NK-92 treated with Interleukin-12 subunit alpha and Interleukin-12 subunit beta, amount 100 ng/mL, for 24 hours (cell line): ENCODE data around the gene FGF18.

Experiments used
- DNase-seq: peaks from one replicate; lab custom pipeline; 2025; lab: John Stamatoyannopoulos, UW

Gene FGF18

GRCh38 chr5:171442287-171443042, 23.0 kb downstream of the FGF18 start:
- DNase-seq, result no peak

DNA sequence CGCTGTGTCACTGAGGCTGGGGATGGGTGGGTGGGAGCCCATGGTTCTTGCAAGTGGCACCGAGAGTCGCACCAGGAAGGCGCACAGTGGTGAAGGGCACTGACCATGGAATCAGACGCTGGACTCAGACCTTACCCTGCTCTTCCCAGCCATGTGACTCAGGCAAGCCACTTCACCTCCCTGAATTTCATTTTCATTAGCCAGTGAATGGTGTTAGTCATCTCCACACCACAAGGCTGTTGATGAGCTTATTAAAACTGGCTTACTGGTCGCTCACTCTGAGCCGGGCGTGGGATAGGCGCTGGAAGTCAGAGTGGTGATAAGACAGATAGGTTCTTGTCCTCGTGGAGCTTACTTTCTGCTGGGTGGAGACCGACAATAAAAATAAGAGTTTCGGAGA, 25.1 kb downstream of the FGF18 start:
- no peak for DNase-seq

DNA sequence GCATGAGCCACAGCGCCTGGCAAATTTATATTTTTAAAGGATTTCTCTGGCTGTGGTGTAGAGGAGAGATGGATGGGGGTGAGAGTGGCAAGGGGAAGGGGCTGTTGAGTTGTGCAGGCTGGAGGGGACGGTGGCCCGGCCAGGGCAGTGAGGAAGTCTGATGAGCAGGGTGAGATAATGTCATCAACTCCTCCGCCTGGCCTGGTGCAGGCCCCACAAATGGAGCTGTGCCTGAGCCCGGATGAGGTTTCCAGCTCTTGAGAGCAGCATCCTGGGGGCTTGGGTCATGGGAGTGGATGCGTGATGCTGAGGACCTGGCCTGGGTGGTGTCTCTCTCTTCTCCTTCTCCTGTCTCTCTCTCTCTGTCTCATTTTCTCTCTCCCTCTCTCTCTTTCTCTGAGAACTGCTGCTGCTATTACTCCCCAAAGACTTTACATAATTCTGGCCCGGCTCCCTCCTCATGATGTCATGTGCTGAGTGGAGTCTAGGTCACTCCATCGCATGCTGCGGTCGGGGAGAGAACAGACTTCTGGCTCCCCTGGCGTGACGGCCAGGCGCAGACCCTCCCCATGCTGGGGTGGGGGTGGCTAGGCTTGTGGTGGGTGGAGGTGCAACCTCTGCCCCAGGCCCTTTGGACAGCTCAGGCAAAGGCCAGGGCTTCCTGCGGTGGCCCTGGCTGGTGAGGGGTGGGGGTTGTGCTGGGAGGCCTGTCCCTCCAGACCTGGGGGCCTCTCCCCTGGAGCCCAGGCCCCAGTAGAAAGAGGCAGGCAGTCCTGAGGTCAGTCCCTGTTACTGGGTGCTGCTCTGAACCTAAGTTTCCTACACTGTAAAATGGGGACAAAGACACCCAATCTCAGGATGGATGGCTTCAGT, 26.4 kb downstream of the FGF18 start:
- DNase-seq, result no peak

DNA sequence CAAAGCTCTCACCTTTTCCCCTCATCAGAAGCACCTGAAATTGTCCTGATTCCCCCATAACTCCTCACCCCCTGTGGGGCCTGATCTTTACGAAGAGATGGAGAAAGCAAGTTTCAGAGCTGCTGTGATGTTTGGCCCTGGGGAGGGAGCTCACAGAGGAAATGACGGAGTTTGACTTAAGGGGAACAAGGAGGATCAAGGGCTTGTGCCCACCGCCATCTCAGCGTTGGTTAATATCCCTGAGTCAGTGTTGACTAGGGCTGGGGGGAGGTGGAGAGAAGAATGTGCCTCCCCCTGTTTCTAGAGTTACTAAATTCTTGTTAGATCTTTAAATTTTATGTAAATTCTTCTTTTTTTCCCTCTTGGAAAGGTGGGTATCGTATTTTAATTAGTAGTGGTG, 27.8 kb downstream of the FGF18 start:
- no peak for DNase-seq

DNA sequence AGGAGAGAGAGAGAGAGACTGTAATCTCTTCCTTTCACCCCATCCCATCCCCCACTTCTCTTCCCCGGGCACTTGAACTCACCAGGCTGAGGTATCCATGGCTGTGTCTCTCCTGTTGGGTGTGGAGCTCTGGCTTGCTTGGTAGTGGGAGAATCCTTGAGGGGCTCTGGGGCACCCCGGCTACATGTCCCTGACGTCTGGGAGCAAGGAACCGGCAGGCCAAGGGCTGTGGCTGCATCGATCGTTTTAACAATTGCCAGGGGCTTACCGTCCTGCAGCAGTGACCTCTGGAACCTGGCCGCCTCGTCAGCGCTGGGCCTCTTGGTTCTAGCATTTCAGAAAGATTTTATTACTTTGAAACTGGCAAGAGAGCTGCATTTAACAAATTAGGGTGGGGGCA, 30.0 kb downstream of the FGF18 start:
- no peak for DNase-seq

DNA sequence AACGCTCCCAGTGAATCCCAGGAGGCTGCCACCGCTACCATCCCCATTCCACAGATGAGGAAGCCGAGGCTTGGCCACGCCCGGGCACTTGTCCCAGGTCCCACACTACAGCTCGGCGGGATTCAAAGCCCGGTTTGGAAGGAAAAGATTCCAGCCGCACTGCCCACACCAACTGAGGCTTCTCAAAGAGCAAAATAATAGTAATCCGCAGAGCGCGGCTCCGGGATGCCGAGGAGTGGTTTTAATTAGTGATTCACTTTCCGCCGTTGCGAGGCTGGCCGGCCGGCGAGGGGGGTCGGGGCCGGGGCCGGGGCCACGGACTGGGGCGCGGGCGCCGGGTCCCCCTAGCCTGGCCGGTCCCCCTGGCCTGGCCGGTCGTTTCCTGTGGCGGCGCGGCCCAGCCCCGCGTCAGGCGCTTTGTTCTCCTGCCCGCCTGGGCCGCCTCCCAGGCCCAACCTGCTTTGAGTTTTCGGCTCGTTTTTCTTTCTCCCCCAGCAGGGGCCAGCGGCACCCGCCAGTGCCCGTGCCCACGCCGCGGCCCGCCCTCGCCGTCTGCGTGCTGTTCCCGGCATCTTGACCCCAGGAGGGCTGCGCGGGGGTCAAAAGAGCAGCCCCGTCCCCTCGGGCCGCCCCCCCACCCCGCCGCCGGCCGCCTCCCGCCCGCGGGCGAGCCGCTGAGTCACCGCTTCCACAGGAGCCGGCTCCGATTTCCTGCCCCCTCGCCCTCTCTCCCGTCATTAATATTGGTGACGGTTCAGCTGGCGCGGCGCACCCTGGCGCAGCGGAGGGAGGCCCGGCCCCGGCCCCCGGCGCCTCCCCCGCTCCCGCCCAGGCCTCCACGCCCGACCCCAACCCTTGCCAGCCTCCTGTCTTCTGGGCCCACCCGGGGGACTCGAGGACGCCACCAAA, 31.2 kb downstream of the FGF18 start:
- DNase-seq, result no peak

DNA sequence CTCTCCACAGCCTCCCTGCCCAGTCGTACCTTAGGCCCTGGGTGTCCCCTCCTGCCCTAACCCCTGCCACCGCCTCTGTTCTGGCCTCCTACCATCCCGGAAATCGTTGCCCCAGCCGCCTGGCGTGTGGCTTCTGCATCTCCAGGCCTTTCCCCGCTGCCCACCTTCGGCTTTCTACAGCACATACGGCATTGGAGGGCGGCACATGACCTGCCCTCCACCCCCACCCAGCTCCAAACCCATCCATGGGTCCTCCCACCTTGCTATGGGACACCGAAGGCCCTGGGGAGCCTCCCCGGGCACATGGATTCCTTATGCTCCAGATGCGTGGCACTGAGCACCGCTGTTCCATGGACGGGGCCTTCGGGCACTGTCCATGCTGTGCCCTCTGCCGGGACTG, 32.0 kb downstream of the FGF18 start:
- no peak for DNase-seq

GRCh38 chr5:171453056-171453725, 33.7 kb downstream of the FGF18 start:
- no peak for DNase-seq

DNA sequence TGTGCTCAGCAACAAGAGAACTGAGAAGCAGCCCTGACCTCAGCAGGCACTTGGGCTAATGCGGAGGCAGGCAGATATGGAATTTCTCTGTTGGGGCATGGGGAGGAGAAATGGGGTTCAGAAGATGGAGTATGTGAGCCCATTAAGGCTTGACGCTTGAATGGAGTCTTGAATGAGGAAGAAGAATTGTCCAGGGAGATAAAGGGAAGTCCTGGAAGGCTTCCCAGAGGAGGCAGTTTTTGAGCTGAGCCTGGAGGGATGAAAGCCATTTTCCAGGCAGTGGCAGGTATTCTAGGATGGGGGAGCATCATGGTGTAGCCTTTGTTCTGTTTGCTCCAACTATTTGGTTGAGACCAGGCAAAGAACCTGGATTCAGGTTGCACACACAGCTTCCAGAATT, 34.5 kb downstream of the FGF18 start:
- no peak for DNase-seq

DNA sequence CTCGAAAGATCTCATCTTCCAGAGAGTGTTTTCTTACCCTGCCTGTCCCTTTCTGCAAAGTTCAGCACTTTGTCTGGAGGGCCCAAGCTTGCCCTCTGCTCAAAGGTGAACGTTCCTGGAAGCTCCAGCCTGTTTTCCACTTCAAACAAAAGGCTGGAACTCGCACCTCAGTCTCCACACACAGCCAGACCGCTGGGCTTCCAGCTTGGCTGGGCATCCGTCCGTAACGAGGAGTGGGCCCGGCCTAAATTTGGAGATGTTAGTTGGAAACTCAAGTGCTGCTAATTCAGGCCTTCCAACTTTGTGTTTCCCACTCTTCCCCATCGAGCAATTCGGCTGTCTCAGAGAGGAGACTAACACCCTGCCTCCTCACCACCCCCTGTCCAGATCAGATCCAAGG, 35.1 kb downstream of the FGF18 start:
- DNase-seq, result no peak

GRCh38 chr5:171455522-171455921, 36.1 kb downstream of the FGF18 start:
- DNase-seq, result no peak

DNA sequence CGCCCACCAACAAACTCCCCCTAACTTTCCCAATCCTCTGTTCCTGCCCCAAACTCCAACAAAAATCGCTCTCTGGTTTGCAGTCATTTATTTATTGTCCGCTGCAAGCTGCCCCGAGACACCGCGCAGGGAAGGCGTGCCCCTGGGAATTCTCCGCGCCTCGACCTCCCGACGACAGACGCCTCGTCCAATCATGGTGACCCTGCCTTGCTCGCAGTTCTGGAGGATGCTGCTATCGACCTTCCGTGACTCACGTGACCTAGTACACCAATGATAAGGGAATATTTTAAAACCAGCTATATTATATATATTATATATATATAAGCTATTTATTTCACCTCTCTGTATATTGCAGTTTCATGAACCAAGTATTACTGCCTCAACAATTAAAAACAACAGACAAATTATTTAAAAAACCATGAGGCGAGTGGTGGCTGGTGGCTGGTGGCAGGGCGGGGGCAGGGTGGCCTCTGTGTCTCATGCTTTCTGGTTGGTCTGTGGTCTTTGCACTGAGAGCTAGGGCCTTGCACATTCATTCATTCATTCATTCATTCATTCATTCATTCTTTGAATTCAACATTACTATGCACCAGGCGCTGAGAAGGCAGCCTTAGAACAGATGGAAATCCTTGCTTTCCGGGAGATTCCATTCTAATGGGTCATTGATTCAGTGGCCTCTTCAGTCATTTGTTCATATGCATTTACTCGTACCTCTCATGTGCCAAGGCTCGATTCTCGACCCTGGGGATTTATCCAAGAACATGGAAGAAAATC, 37.9 kb downstream of the FGF18 start:
- DNase-seq, result no peak

DNA sequence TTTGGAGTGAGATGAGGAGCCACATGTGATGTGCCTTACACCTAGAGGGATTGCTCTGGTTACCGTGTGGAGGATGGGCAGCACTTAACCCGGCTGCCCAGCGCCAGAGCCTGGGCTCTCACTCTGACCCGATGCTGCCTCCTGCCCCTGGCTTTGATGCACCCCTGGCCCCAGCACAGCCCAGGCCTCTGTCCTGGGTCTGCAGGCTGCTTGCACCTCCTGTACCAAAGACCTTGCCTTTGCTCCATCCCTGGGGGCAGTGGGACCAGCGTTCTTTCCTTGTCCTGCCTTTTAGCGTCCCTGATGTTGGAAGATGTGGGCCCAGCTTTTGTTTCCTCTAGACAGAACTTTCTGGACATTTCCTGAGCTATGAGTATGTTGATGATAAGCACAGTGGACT, 40.4 kb downstream of the FGF18 start:
- no peak for DNase-seq

- no peak for DNase-seq
These were observed 42.9 kb downstream of the FGF18 start for GRCh38 chr5:171462136-171462927.

DNA sequence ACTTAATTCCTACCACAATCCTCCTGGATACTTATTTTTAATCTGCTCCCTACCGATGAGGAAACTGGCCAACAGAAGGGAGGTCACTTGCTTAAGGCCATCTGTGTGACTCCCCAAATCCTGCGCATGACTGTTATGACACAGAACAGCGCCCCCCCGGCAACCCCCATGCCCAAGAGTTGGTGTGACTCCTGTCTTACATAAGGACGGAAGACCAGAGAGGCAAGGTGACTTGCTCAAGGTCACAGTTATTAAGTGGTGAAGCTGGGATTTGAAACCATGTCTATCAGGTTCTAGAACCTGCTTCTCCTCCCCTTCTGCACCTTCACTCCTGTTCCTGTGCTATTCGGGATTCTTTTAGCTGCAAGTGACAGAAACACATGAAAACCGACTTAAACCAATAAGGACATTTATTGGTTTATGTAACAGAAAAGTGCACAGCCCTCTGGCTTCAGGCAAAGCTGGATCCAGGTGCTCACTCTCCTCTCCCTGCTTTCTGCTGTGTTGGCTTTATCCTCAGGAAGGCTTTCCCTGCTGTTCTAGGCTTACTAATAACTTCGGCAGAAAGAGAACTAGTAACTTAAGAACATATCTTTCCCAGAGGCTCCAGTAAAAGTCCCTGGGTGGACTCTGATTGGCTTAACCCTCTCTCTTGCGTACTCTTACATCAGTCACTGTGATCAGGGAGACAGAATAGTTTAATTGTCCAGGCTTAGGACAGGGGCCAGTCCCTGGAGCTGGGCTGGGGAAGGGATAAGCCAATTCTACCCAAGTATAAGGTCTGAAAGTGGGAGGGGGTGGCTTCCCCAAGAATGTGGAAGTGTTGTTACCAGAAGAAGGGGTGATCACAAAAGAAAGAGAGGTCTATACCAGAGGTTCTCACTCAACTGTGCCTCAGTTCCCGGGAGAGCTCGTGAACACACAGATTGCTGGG, 43.7 kb downstream of the FGF18 start:
- DNase-seq, result no peak

DNA sequence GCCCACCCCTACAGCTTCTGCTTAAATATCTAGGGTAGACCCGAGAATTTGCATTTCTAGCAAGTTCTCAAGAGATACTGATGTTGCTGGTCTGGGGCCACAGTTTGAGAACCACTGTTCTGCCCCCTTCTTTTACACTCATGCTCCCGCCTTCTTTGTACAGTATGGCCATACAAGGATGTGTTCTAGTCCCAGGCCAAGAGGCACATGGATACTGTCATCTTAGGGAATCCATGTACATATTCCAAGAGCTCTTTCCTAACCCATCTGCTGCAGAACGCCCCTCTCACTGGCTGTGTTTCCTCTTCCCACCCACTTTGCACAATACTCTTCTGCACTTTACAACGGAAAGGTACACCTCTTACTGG, 44.4 kb downstream of the FGF18 start:
- no peak for DNase-seq

DNA sequence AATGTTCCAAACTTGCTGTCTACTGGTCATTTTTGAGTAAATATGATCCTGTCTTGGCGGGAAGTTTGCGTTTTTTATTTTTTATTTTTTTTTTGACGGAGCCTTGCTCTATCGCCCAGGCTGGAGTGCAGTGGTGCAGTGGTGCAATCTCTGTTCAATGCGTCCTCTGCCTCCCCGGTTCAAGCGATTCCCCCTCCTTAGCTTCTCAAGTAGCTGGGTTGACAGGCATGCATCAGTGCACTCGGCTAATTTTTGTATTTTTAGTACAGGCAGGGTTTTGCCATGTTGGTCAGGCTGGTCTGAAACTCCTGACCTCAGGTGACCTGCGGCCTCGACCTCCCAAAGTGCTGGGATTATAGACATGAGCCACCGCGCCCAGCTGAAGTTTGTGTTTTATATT, 45.4 kb downstream of the FGF18 start:
- DNase-seq, result no peak

DNA sequence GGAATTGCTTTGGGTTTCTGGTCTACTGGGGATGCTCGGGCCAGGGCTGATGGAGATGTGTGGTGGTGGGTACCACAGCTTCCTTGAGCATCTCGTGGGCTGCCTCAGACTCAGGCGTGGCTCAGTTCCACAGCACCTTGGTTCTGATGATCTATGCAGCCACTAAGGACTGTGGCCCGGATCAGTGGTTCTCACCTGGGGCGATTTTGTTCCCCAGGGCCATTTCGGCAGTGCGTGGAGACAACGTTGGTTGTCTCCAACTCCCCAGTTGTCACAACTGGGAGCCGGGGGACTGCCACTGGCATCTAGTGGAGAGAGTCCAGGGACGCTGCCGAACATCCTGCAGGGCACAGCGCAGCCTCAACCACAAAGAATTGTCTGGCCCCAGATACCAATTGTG, 47.7 kb downstream of the FGF18 start:
- no peak for DNase-seq

- no peak for DNase-seq
These were observed 49.9 kb downstream of the FGF18 start for GRCh38 chr5:171469326-171469725.
